ENCODE measurements around the gene ELMO2. TPM values are rescaled to one million over a fixed set of nuclear protein-coding genes. Genes with fewer than 3 reads are reported as not detected.

ELMO2 gene
- total RNA-seq, 1 donor from 2014 or later = 65.1 TPM

DNA sequence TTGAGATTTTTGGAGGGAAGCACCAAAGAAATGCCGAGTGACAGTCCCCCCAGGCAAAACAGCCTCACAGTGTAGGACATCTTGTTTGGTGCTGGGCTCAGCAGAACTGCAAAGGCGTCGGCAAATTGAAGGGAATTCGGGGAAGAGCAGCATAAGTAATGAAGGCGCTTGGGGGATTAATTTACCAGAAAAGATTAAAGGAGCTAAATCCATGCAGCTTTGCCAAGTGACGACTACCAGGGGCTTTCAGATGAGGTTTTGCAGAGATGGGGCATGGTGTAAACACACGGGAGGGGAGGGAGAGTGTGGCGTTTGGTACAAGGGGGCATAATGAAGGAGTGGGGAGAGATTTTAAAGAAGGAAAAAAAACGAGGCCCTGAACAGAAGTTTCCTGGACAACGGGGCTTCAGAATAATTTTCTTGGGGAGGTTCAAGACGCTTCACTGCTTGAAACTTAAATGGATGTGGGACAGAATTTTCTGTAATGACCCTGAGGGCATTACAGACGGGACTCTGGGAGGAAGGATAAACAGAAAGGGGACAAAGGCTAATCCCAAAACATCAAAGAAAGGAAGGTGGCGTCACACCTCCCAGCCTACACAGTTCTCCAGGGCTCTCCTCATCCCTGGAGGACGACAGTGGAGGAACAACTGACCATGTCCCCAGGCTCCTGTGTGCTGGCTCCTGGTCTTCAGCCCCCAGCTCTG, 52.8 kb downstream of the ELMO2 start:
- intact Hi-C loops (cut with micrococcal nuclease) = no loop called here

GRCh38 chr20:46352370-46352938, 54.0 kb downstream of the ELMO2 start:
- intact Hi-C loops (cut with micrococcal nuclease) = no loop called here

- intact Hi-C loops (cut with micrococcal nuclease) = no loop called here
Measured at GRCh38 chr20:46351357-46352058, 54.9 kb downstream of the ELMO2 start.

- intact Hi-C loops (cut with micrococcal nuclease) = no loop called here
Measured at GRCh38 chr20:46350986-46351267, 55.5 kb downstream of the ELMO2 start.

GRCh38 chr20:46350201-46350985, 56.0 kb downstream of the ELMO2 start:
- intact Hi-C loops (cut with micrococcal nuclease) = no loop called here

GRCh38 chr20:46349742-46350056, 56.7 kb downstream of the ELMO2 start:
- intact Hi-C loops (cut with micrococcal nuclease) = loop anchor here (1.0 kb wide), 1 partner anchor 42 kb away; no protein-coding TSS in a partner anchor

- intact Hi-C loops (cut with micrococcal nuclease) = loop anchor here (1.0 kb wide), 1 partner anchor 42 kb away; no protein-coding TSS in a partner anchor
Measured at GRCh38 chr20:46349035-46349741, 57.2 kb downstream of the ELMO2 start.

- intact Hi-C loops (cut with micrococcal nuclease) = no loop called here
Measured at GRCh38 chr20:46347841-46348803, 58.3 kb downstream of the ELMO2 start.

DNA sequence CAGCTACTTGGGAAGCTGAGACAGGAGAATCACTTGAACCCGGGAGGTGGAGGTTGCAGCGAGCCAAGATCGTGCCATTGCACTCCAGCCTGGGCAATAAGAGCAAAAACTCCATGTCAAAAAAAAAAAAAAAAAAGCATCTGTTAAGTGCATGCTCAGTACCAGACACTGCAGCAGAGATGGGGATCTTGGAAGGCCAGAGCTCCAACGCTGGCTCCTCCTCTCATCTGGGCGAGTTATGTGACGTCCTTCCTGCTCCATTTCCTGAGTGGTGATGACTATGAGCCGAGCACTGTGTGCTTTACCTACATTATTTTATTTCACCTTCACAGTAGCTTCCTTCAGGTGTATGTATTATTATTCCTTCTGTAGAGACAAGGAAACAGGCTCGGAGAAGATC, 59.6 kb downstream of the ELMO2 start:
- intact Hi-C loops (cut with micrococcal nuclease) = no loop called here

DNA sequence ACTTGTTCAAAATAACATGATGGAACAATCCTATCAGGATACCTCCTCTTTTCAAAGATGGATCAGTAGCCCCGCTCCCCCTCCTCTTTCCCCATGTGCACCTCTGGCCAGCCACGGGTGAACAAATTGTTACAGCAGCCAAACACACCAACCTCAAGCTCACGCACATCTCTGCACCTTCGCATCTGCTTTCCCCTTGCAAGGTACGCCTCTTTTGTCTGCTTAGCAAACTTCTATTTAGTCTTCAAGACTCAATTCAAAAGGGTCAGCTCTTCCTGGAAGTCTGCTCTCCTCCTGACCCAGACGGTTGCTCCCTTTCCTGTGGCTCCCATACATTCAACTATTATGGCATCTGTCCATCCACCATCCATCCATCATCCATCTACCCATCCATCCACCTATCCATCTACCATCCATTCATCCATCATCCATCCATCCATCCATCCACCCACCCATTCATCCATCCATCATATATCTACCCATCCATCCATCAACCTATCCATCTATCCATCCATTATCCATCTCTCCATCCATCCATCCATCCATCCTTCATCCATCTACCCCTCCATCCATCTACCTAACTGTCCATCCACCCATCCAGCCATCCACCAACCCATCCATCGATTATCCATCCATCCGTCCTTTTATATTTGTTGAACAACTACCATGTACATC, 61.8 kb downstream of the ELMO2 start:
- intact Hi-C loops (cut with micrococcal nuclease) = no loop called here

- intact Hi-C loops (cut with micrococcal nuclease) = no loop called here
Measured at GRCh38 chr20:46343975-46344357, 62.4 kb downstream of the ELMO2 start.

DNA sequence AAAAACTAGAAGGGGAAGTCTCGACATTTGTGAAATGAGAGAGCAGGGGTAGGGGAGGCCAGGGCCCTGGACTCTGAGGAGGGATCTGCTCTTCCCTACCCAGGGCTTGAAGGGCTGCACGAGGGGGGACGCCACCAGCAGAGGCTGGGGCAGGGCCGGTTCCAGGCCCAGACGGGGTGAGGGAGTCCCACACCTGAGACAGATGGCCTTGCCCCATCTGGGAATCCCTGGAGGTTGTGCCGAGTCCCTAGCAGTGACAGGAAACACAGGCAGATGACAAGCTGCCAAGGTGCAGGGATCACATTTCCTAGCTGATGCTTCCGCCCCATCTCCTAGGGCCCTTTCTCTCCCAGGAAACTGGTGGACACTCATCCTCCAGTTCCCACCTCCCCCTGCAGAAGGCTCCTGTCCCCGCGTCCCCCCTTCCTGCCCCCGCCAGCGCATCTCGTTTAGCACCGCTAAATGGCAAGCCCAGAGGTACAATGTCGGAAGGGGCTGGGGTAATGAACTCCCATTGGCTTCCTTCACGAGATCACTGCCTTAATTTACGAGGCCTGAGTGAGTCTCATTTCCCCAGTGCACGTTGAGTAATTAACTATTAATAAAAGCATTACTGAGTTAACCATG, 63.0 kb downstream of the ELMO2 start:
- intact Hi-C loops (cut with micrococcal nuclease) = no loop called here

- intact Hi-C loops (cut with micrococcal nuclease) = no loop called here
Measured at GRCh38 chr20:46342451-46343347, 63.7 kb downstream of the ELMO2 start.

- intact Hi-C loops (cut with micrococcal nuclease) = no loop called here
Measured at GRCh38 chr20:46342010-46342378, 64.4 kb downstream of the ELMO2 start.

- intact Hi-C loops (cut with micrococcal nuclease) = no loop called here
Measured at GRCh38 chr20:46341074-46342009, 65.1 kb downstream of the ELMO2 start.

DNA sequence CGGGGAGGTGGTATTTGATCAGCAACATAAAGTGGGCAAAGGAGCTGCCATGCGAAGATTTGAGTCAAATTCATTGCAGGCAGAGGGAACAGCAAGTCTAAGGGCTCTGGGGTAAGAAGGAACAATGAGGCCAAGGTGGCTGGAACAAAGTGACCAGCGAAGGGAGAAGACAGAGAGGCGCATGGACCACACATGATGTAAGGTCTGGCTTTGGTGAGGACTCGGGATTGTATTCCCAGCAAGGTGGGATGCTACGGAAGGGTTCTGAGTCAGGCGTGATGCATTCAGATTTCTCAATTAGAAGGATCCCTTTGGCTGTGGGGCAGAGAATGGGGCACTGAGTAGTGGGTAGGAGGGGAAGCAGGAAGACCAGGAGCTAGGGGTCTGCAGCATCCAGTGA, 67.4 kb downstream of the ELMO2 start:
- intact Hi-C loops (cut with micrococcal nuclease) = no loop called here

GRCh38 chr20:46336735-46337134, 69.7 kb downstream of the ELMO2 start:
- intact Hi-C loops (cut with micrococcal nuclease) = no loop called here

All from T-helper 2 cell treated with Interferon-gamma antibody and Interleukin-4, amounts not matched to agents 100 ng/mL and 5 ng/mL, for 36 hours (primary cell).